Neuron (in vitro differentiated cells): ENCODE measurements around the gene WNK2.

Source experiments
- H2AFZ ChIP-seq: one replicate; pipeline ENCODE4 v1.6.1; 2013; ENCODE audit warnings: low read depth, mild to moderate bottlenecking, inconsistent platforms, low read length, moderate library complexity
- H3K27me3 ChIP-seq: one replicate; pipeline ENCODE4 v1.6.1; 2013; ENCODE audit warnings: low read length; ENCODE audit not compliant: insufficient read depth
- H3K36me3 ChIP-seq: one replicate; pipeline ENCODE4 v1.6.1; 2013; ENCODE audit warnings: low read length; ENCODE audit not compliant: insufficient read depth
- H3K4me1 ChIP-seq: one replicate; pipeline ENCODE4 v1.6.1; 2013; ENCODE audit warnings: low read length; ENCODE audit not compliant: insufficient read depth
- H3K4me3 ChIP-seq: 2 replicates; pipeline ENCODE4 v1.5.1; 2013; ENCODE audit warnings: mild to moderate bottlenecking, low read length, moderate library complexity
- H3K9me3 ChIP-seq: one replicate; pipeline ENCODE4 v1.6.1; 2013; ENCODE audit warnings: low read length

WNK2 gene

DNA sequence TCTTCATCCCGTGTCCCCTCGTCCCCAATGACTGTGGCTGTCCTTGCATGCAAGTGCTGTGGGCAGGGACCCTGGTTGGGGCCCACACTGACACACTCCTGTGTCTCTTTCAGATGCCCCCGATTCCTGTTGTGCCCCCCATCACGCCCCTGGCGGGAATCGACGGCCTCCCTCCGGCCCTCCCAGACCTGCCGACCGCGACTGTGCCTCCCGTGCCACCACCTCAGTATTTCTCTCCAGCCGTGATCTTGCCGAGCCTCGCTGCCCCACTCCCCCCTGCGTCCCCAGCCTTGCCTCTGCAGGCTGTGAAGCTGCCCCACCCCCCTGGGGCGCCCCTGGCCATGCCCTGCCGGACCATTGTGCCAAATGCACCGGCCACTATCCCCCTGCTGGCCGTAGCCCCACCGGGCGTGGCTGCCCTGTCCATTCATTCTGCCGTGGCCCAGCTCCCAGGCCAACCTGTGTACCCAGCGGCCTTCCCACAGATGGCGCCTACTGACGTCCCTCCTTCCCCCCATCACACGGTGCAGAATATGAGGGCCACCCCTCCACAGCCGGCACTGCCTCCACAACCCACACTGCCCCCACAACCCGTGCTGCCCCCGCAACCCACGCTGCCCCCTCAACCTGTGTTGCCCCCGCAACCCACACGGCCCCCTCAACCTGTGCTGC lies 75.0 kb downstream of the WNK2 start:
- no peaks in the 10 kb centered on the region for H3K4me1 ChIP-seq
- no peaks in the 10 kb centered on the region for H3K27me3 ChIP-seq
- H3K36me3 ChIP-seq = no peaks in the 10 kb centered on the region
- H3K9me3 ChIP-seq = no peaks in the 10 kb centered on the region
- H2AFZ ChIP-seq = no peak overlapping the region
- no peak overlapping the region for H3K4me3 ChIP-seq

DNA sequence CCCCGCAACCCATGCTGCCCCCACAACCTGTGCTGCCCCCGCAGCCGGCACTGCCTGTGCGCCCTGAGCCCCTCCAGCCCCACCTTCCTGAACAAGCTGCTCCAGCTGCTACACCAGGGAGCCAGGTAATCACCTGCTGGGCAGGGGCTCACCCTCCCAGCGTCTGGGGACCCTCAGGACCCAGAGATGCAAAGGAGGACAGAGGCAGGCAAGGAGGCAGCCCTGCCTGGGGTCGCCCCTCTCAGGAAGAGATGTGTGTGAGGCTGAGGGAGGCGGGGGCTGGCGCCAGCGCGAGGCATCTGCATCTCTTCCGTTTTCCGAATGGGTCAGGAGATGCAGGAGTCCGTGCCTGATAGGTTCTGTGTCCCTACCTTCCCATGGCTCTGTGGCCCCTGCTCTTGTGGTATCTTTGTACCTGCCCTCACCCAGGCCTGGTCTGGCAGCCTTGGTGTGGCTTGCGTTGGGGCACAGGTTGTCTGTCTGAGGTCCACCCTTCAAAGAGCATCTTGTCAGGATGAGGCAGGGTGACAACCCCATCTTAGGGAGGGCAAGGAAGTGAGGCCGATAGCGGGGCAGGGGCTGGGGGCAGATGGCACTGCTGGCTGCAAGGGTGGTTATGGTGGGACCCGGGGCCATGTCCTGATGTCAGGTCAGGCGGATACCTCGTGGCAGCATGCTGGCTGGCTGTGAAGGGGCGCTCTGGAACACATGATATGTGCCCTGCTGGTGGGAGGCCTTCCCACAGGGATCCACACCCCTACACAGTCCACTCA lies 75.7 kb downstream of the WNK2 start:
- Histone ChIP-seq H3K9me3 (no peaks in the 10 kb centered on the region), H3K4me1 (no peaks in the 10 kb centered on the region), H3K36me3 (no peaks in the 10 kb centered on the region), H3K27me3 (no peaks in the 10 kb centered on the region), H3K4me3 (no peak overlapping the region), H2AFZ (no peak overlapping the region)

DNA sequence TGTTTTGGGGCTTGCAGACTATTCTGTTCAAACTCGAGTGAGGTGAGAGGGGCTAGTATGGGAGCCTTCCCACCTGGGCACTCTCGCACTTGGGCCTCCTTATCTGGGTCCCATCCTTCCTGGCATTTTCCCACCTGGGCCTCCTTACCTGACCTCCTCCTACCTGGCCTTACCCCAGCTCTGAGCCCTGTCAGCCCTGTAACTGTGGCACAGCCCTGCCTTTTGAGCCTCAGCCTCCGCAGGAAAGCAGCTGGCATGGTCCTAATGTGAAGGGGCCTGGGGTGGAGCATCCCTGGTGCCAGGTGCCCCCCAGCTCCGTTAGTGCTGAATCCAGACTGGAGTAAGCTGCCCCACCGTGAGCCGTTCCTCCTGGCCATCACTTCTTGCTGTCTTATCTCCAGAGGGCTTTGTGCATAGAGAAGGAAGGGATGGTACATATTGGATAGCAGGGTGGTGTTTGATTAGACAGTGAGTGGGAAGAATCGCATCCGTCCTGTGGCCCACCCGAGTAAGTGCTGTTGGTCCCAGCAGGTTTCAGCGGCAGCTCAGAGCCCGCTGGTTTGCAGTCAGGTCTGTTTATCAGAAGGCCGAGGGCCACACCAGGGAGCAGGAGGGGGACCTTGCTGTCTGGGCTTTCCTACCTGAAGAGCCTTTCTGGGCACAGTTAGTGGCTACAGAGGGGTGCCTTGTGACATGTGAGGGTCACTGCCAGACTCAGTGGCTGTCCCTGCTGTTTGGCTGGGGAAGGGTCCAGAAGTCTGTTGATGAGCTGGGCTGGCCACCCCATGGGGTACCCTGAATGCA lies 76.5 kb downstream of the WNK2 start:
- Histone ChIP-seq H3K36me3 (no peaks in the 10 kb centered on the region), H3K4me1 (no peaks in the 10 kb centered on the region), H2AFZ (no peak overlapping the region), H3K27me3 (no peaks in the 10 kb centered on the region), H3K9me3 (no peaks in the 10 kb centered on the region), H3K4me3 (no peak overlapping the region)

DNA sequence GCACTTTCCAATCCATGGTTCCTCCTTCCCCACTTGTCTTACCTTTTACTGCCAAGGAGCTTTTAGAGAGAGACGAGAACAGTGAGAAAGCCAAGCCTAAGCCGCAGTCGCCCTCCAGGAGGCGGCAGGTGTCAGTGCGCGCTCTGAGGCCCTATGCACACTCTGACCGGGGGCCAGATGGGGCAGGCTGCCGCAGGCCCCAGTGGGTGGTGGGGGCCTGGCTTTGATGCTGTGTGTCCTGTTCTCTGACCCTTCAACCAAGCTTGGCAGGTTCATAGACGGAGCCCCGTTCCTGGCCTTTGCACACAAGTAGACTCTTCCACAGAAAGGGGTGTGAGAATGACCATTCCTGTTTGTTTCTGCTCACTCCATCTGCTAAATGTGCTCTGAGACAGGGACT lies 77.3 kb downstream of the WNK2 start:
- Histone ChIP-seq H3K36me3 (no peaks in the 10 kb centered on the region), H3K27me3 (no peaks in the 10 kb centered on the region), H2AFZ (no peak overlapping the region), H3K4me3 (no peak overlapping the region), H3K9me3 (no peaks in the 10 kb centered on the region), H3K4me1 (no peaks in the 10 kb centered on the region)

DNA sequence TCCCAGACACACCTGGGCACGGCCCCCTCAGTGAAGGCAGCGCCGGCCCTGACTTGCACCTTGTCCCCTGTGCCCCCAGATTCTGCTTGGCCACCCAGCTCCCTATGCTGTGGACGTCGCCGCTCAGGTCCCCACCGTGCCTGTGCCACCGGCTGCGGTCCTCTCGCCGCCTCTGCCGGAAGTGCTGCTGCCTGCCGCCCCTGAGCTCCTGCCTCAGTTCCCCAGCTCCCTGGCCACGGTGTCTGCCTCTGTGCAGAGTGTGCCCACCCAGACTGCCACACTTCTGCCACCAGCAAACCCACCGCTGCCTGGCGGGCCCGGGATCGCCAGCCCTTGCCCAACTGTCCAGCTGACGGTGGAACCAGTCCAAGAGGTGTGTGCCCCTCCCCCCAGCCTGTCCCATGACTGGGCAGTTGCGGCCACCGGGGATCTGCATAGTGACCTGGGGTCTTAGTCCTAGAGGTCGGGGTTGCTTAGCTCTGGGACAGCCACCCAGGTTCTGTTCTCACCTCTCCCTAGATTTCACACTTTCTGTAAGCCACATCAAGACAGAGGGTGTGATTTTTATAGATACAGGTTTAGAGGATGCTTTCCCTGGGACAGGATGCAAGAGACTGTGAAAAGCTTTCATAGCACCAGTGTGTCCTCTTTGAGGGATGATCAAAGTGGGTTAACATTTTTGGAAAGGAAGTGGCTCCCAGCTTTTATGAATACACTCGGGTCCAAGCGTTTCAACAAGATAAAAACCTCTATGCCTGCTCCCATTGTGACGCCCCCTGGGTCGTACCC lies 78.0 kb downstream of the WNK2 start:
- Histone ChIP-seq H3K4me1 (no peaks in the 10 kb centered on the region), H2AFZ (no peak overlapping the region), H3K36me3 (no peaks in the 10 kb centered on the region), H3K4me3 (no peak overlapping the region), H3K27me3 (no peaks in the 10 kb centered on the region), H3K9me3 (no peaks in the 10 kb centered on the region)

DNA sequence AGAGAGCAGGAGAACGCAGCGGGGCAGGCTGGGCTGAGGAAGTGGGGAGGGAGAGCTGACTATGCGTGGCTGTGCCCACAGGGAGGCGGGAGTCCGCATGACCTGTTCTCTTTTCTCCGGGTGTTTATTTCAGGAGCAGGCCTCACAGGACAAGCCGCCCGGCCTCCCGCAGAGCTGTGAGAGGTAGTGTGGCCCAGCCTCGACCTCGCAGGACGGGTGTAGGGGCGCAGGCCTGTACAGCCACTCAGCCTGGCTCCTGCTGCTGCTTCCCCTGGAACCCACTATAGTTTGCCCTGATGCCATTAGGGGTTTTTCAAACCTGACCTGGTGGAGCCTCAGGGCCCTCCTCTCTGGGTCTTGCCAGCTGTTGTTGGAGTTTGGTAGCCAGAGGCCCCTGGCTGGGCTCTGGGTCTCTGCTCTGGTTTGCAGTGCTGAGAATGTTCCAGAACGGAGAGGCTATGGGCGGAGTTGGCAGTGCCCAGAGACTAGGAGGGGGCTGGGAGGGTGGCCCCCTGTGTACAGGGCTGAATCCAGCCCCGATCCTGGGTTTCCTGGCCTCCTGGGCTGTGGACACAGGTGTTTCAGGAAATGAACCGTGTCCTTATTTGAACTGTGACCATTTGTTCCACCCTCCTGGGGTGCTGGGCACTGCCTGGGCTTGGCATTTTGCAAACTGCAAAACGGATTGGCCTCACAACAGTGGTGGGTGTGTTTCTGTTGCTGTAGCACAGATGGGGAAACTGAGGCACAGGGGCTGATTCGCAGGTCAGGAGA lies 78.8 kb downstream of the WNK2 start:
- Histone ChIP-seq H2AFZ (no peak overlapping the region), H3K4me3 (no peak overlapping the region), H3K9me3 (no peaks in the 10 kb centered on the region)

DNA sequence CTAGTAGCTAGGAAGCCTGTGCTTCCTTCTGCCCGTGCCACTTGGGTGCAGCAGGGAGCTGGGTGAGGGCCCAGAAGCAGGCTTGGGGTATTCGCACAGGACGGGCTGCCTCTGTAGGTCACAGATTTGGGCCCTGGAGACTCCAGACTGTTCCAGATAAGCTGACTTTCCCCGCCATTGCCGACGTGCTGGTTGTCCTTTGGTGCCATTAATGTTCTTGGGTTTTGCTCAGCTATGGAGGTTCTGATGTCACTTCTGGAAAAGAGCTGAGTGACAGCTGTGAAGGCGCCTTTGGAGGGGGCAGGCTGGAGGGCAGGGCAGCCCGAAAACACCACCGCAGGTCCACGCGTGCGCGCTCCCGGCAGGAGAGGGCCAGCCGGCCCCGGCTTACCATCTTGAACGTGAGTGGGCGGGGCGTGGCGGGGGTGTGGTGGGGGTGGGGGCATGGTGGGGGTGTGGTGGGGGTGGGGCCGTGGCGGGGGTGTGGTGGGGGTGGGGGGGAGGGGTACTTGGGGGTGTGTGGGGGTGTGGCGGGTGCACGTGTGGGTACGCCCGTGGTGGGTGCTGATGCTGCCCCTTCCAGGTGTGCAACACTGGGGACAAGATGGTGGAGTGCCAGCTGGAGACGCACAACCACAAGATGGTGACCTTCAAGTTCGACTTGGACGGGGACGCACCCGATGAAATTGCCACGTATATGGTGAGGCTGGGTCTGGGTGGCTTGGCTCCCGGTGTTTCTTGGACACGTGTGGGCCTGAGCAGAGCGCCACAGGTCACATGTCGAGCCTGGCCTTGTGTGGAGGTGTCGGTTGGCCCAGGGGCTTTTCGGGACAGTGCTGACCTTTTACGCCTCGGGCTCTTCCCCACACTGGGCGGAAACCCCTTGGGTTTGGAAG lies 79.6 kb downstream of the WNK2 start:
- Histone ChIP-seq H3K4me3 (no peak overlapping the region), H2AFZ (no peak overlapping the region), H3K36me3 (no peaks in the 10 kb centered on the region), H3K27me3 (no peaks in the 10 kb centered on the region), H3K4me1 (no peaks in the 10 kb centered on the region), H3K9me3 (no peaks in the 10 kb centered on the region)

More for the DNA sequence above, 78.8 kb downstream of the WNK2 start:
- no peaks in the 10 kb centered on the region for H3K4me1 ChIP-seq
- H3K27me3 ChIP-seq = no peaks in the 10 kb centered on the region
- H3K36me3 ChIP-seq = no peaks in the 10 kb centered on the region

DNA sequence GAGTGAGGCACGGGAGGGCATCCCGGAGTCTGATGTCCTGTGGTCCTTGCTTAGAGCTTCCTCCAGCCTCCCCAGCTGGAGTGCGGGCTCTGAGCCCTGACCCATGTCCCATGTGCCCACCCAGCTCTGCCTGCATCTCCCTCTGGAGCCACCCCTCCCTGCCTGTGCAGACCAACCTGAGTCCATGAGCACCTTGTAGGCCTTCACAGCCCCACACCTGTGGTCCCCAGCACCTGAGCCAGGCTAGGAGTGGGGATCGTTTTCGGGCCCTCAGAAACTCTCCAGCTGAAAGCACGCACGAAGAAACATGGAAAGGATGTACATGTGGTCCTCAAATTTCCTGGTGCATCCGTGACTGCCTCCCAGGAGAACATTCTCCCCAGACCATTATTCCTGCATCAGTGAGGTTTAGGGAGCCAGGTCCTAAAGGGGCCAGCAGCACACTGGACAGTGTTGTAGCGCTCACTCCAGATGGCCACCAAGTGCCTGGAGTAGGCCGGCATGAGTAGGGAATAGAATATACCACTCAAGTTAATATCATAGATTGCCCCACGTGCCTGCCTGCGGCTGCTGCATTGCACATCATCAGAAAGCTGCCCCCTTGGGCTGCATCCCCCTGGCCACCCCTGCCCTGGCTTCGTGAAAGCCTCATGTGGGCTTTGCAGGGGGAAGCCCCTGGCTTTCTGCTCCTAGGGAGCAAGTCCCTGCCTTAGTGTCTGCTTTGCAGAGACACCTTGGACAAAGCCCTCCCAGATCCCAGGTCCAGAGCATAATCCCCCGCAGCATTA lies 80.6 kb downstream of the WNK2 start:
- Histone ChIP-seq H3K27me3 (no peaks in the 10 kb centered on the region), H3K4me3 (no peak overlapping the region), H3K9me3 (no peaks in the 10 kb centered on the region), H3K36me3 (no peaks in the 10 kb centered on the region), H3K4me1 (no peaks in the 10 kb centered on the region), H2AFZ (no peak overlapping the region)

- H3K27me3 ChIP-seq = no peaks in the 10 kb centered on the region
- no peaks in the 10 kb centered on the region for H3K36me3 ChIP-seq
- no peaks in the 10 kb centered on the region for H3K9me3 ChIP-seq
- H3K4me1 ChIP-seq = no peaks in the 10 kb centered on the region
- no peak overlapping the region for H2AFZ ChIP-seq
- H3K4me3 ChIP-seq = no peak overlapping the region
Observed at GRCh38 chr9:93265301-93265971, 81.5 kb downstream of the WNK2 start.

GRCh38 chr9:93265972-93266371 lies 82.0 kb downstream of the WNK2 start:
- Histone ChIP-seq H3K4me3 (no peak overlapping the region), H3K9me3 (no peaks in the 10 kb centered on the region), H2AFZ (no peak overlapping the region), H3K27me3 (no peaks in the 10 kb centered on the region), H3K36me3 (no peaks in the 10 kb centered on the region), H3K4me1 (no peaks in the 10 kb centered on the region)
